ENCODE data around the gene NAALADL1.

DNA sequence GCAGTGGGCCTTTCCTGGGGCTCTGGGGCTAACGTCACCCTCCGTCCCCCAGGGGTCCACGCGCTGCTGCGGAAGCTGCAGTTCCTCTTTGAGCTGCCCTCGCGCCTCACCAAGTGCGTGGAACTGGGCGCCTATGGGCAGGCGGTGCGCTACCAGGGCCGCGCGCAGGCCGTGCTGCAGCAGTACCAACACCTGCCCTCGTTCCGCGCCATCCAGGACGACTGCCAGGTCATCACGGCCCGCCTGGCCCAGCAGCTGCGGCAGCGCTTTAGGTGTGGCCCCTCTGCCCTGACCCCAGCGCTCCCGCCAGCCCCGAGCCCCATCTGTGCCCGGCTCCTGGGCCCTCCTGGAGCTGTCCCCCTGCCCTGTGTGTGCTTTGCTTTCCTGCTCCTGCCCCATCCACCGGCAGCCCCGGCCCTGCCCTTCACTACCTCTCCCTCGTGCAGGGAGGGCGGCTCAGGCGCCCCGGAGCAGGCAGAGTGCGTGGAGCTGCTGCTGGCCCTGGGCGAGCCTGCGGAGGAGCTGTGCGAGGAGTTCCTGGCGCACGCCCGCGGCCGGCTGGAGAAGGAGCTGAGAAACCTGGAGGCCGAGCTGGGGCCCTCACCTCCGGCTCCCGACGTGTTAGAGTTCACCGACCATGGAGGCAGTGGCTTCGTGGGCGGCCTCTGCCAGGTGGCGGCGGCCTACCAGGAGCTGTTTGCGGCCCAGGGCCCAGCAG is 49.6 kb upstream of the NAALADL1 start:
- TF ChIP-seq, protein P1, sequence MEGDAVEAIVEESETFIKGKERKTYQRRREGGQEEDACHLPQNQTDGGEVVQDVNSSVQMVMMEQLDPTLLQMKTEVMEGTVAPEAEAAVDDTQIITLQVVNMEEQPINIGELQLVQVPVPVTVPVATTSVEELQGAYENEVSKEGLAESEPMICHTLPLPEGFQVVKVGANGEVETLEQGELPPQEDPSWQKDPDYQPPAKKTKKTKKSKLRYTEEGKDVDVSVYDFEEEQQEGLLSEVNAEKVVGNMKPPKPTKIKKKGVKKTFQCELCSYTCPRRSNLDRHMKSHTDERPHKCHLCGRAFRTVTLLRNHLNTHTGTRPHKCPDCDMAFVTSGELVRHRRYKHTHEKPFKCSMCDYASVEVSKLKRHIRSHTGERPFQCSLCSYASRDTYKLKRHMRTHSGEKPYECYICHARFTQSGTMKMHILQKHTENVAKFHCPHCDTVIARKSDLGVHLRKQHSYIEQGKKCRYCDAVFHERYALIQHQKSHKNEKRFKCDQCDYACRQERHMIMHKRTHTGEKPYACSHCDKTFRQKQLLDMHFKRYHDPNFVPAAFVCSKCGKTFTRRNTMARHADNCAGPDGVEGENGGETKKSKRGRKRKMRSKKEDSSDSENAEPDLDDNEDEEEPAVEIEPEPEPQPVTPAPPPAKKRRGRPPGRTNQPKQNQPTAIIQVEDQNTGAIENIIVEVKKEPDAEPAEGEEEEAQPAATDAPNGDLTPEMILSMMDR (conservative IDR thresholded peaks at IDR 0.05; ENCODE audit: low read depth in 2 of 2): no peak
- TF ChIP-seq POLR2AphosphoS5 (IDR thresholded peaks at IDR 0.05; ENCODE audit: low read depth) (no peak), ZNF114 (CRISPR knock-in tag; IDR thresholded peaks at IDR 0.05) (no peak), EZH2 (IDR thresholded peaks at IDR 0.05; ENCODE audit: low read depth, unreplicated experiment) (no peak), EZH2phosphoT487 (IDR thresholded peaks at IDR 0.05; ENCODE audit: unreplicated experiment) (no peak), JUNB (IDR thresholded peaks at IDR 0.05; ENCODE audit: unreplicated experiment) (no peak), STAT1 (IDR thresholded peaks at IDR 0.05; ENCODE audit: unreplicated experiment) (no peak), ZNF331 (CRISPR knock-in tag; IDR thresholded peaks at IDR 0.05; ENCODE audit: low read depth) (no peak), CREB1 (CRISPR knock-in tag; IDR thresholded peaks at IDR 0.05; ENCODE audit: low read depth) (no peak), NANOG (IDR thresholded peaks at IDR 0.05; ENCODE audit: borderline replicate concordance) (no peak)
- TF ChIP-seq, protein P2, sequence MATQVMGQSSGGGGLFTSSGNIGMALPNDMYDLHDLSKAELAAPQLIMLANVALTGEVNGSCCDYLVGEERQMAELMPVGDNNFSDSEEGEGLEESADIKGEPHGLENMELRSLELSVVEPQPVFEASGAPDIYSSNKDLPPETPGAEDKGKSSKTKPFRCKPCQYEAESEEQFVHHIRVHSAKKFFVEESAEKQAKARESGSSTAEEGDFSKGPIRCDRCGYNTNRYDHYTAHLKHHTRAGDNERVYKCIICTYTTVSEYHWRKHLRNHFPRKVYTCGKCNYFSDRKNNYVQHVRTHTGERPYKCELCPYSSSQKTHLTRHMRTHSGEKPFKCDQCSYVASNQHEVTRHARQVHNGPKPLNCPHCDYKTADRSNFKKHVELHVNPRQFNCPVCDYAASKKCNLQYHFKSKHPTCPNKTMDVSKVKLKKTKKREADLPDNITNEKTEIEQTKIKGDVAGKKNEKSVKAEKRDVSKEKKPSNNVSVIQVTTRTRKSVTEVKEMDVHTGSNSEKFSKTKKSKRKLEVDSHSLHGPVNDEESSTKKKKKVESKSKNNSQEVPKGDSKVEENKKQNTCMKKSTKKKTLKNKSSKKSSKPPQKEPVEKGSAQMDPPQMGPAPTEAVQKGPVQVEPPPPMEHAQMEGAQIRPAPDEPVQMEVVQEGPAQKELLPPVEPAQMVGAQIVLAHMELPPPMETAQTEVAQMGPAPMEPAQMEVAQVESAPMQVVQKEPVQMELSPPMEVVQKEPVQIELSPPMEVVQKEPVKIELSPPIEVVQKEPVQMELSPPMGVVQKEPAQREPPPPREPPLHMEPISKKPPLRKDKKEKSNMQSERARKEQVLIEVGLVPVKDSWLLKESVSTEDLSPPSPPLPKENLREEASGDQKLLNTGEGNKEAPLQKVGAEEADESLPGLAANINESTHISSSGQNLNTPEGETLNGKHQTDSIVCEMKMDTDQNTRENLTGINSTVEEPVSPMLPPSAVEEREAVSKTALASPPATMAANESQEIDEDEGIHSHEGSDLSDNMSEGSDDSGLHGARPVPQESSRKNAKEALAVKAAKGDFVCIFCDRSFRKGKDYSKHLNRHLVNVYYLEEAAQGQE (IDR thresholded peaks at IDR 0.05; ENCODE audit: unreplicated experiment): no peak
- TF ChIP-seq, protein P3, sequence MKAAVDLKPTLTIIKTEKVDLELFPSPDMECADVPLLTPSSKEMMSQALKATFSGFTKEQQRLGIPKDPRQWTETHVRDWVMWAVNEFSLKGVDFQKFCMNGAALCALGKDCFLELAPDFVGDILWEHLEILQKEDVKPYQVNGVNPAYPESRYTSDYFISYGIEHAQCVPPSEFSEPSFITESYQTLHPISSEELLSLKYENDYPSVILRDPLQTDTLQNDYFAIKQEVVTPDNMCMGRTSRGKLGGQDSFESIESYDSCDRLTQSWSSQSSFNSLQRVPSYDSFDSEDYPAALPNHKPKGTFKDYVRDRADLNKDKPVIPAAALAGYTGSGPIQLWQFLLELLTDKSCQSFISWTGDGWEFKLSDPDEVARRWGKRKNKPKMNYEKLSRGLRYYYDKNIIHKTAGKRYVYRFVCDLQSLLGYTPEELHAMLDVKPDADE (IDR thresholded peaks at IDR 0.05): no peak
